ENCODE data around the gene EYA4. TPM values are rescaled to one million over a fixed set of nuclear protein-coding genes. Genes with fewer than 3 reads are reported as not detected.
A peak's percentile ranks its signal among the peaks of the same experiment; 100 is the strongest.
"Not testable (repeated sequence)": the region's sequence is repeated elsewhere in the genome, so short reads cannot be mapped to it uniquely, and the experiment has no call there.

The EYA4 gene
- polyA plus RNA-seq, 5 donors: 5.3 to 10.5 (median 8.6) TPM

DNA sequence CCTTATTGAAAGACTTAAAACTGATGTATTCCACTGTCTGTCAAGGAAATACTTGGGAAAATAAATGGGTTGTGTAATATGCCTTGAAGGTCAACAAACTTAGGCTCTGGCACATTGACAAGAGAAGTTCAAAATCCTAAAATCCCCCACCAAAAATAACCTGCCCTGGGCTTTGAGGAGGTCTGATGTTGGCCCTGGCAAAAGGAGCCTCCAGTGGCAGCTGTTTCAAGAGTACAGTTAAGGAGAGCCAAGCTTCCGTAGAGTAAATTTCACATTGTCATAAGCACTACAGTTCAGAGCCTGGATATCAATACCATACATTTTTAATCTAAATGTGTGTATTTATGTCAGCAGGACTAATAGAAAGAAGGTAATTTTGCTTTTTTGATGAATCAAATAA is 282.7 kb downstream of the EYA4 start:
- DNase-seq: no peak

DNA sequence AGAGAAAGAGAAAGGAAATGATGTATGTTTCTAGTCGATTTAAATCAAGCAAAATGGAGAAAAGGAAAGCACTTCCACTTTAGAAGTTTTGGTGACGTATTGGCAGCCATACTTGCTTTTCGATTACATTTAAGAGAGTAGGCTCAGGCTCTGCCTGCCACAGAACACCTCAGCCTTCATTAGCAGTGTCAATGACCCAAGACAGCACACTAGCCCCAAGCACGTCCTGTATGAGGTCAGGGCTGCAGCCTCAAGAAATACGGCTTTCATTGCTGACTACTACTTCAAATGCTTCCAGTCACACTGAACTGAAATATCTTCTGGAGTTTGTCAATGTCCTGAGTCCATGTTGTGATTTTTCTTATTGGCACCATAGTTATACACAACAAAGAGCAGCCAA is 285.3 kb downstream of the EYA4 start:
- no peak for DNase-seq

DNA sequence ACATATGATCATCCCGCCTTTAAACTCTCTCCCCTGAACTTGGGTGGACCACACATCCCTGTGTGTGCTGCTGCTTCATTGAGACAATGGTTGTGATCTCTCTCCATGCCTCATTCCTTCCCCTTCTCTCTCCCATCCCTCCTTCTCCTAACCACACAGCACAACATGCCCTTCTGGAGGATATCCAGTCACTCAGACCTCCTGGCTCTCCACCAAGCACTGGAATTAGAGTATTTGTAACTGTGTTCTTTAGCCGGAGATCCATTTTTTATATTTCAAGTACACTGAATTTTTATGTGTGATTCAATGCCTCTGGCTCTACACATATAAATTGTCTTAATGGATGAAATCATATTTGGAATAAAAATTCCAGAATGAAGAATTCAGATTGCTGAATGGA is 287.4 kb downstream of the EYA4 start:
- no peak for DNase-seq

DNA sequence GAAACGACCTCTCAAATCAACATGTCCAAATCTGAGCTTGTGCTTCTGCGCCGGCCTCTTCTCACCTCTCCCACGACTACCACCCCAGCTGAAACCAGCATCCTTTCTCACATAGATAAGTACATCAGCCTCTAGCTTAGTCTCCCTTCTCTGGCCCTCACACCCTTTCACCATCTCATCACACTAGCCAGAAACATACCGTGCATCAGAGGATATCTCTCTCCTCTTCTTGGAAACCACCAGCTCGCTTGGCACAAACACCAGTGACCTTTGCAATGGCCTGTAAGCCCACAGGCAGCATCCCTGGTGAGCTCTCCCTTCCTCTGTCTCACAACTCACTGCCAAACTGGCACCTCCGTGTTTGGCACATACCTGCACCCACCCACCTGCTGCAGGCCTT is 291.8 kb downstream of the EYA4 start:
- DNase-seq: no peak

DNA sequence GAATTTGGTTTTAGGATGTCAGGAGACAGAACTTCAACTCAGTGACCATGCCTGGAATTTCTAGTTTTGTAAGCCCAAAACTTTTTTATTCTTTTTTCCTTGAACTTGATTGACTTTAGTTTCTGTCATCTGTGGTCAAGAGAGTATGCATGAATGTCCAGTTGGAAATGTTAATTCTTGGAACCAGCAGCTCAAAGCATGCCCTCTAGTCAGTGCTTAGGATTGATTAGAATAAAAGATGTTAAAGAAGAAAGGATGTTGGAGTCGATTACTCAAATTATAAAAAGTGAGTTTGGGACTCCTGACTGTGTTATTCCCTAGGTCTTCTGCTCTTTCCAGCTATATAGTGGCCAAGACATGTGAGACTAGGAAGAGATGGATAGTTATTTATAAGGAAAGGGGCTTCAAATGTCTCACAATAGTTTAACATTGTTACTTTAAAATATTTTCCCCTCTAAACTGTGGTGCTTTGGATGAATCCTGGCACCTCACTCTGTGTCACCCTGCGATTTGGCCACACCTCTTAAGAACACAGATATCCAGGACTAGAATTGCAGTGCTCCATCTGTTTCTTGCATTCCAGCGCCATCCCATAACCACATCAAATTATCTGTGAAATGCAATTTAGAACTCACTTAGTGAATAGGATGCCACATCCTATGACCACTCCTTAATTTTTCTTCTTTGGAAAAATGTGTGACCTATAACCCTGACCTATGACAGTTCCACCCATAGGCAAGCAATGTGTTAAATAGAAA is 298.5 kb downstream of the EYA4 start:
- no peak for DNase-seq

DNA sequence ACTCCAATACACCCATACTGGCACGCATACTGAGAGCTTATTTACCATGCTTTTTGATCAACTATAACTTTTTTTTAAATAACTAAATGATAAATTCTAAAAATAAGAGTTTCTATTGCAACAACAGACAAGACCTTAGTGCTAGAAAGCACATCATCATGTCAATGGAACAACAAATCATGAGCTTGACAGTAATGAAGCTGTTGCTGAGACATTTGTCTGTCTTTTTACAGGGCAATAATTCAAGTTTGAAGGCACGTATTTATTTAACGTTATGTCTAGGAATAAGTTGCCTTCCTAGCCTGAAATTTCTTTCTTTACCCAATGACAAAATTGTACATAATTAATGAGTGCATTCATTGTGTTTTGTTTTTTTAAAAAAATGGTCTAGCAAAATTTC is 299.2 kb downstream of the EYA4 start:
- no peak for DNase-seq

DNA sequence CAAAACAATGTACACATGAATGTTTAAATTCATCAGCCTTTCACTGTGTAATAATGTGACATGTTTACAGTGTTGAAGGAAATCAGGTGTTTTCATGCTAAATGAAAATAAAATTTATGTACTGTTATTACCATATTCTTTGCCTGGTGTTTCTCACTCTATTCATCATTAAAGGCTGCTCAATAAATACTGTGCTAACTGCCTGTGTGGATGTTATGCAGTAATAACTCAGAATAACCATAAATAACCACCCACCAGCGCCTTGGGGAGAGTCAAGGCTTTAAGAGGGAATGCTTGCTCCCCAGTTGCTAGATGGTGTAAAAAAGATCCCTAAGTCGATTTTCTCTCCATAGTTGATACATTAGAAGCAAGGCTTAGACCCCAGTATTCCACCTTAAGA is 299.9 kb downstream of the EYA4 start:
- DNase-seq: no peak

DNA sequence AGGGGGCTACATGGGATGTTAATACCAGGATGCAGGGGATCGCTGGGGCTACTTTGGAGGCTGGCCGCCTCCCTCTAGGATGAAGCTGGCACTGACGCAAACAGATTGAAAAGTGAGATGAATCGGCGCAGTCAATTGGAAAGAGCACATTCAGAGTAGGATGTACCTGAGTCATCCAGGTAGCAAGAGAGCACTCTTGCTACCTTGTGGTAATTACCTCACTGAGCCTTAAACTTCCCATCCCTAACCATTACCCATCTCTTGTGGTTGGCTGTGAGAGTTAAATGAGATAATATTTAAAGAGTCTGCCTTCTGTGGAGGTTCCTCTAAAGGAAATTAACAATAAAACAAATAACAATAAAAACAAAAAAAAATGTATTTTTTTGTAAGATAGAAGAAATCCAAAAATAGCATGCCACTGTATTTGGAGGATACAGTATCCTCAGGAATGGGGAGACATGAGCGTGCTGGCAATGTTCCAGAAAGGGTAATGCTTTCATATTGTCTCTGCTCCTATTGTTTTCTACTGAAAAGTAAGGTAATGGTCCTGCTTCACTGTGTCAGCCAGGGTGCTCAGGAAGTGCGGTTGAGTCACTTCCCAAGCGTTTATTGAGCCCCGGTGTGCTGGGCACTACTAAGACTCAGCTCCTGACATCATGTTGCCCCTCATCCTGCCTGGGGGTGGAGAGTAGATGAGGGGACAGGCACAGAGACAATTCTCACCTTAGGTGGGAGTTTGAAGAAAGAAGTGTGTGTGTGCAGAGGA is 301.1 kb downstream of the EYA4 start:
- DNase-seq: no peak

DNA sequence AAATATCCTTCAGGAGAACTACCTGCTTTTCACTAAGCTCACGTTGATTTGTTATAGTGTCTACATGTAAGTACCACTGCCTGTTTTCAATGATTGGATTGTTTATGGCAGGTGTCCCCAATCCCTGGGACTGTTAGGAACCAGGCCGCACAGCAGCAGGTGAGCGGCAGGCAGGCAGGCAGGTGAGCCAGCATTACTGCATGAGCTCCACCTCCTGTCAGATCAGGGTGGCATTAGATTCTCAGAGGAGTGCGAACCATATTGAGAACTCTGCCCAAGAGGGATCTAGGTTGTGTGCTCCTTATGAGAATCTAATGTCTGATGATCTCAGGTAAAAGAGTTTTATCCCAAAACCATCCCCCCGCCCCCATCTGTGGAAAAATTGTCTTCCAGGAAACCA is 303.3 kb downstream of the EYA4 start:
- no peak for DNase-seq

DNA sequence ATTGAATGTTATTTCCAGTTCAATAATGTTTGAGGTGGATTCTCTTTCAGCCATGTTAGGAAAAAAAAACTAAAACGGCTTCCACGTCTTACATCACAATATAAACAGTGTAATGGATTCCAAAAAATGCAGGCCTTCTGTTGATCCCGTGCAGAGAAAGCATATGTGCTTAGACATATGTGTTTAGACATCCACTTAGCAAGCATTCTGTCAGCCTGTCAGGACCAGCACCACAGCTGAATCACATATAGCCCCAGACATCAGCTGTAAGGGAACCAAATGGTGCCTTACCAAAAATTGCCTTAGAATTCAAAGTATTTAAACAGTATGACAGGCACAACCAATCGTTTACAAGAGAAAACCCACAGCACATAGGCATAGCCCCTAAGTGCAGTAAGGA is 304.9 kb downstream of the EYA4 start:
- no peak for DNase-seq

DNA sequence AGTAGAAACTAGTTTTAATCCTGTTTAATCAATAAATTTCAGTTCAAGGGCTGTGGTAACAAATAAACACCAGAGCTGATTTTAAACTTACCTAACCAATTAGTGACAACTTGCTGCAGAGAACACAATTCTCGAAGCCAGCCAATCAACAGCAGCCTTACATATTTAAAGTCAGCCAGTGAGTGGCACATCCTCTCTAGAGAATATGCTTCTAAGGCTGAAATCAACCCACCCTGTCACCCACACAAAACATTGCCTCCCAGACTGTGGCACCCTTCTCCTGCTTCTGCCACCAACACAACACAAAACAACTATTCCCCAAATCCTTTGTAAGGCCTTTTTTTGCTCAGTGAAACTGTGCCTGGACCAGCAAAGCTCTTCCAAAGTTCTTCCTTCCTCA is 306.0 kb downstream of the EYA4 start:
- DNase-seq: no peak

DNA sequence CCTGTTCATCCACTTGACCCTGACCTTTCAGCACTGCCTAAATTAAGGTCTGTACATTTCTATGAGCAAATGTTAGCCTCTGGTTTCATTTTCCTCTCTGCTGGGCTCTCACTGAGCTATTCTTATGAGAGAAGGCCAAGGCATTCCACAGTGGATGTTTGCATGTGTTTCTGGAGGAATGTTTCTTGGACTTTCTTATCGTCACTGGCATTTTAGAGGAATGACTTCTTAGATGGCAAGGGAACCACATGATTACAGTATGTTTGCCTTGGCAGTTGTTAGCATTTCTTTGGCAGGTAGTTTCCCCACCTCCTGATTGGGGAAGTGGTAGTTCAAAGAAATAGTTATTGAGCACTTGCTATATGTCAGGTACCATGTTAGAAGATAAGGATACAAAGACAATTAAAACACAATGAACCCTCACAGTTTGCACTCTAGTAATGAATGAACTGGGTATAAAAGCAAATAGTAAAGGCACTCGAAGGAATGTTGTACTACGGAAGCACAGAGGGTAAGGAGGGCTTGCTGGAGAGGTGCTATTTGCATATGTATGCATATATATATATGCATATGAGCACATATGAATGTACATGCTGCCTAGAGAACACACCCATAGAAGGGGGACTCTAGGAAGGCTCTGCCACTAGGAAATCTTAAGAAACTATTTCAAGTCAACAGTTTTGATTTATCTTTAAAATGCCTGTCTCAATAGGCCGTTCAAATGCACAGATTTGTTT is 307.4 kb downstream of the EYA4 start:
- peak; percentile 47 to 57 for DNase-seq

DNA sequence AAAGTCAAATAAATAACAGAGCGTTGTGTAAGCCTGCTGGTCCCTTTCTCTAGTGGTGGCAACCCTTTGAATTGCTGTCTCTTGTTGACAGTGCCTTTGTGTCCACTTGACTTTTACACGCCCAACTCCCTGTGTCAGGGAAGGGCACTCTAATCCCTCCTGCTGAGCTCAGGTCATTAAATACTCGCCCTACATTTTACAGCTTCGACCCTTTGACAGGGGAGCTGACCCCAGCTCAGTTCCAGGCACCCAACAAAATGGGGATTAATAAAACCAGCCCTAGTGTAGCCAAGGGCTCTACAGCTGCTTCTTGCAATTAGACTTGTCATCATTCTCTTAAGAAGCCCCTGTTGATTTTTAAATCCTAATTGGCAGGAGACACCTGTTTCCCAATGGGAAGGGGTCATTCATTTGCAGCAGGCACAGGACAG is 308.2 kb downstream of the EYA4 start:
- DNase-seq: no peak

DNA sequence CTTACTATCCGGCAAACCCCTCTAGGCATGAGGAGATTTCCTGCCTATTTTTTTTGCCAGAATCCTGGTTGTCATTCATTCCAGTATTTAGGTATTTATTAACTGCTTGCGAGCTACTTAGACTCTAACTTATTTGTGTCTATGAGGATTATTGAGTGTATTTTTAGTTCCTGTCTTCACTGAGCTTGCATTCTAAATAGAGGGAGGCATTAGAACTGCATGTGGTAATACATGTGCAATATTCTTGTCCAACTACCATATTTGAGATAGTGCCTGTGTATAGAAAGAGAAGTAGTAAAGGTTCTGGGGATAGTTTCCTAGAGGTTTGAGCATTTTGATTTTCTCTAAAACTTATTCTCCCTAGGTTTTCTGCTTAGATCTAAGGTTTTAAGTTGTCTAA is 308.9 kb downstream of the EYA4 start:
- no peak for DNase-seq

DNA sequence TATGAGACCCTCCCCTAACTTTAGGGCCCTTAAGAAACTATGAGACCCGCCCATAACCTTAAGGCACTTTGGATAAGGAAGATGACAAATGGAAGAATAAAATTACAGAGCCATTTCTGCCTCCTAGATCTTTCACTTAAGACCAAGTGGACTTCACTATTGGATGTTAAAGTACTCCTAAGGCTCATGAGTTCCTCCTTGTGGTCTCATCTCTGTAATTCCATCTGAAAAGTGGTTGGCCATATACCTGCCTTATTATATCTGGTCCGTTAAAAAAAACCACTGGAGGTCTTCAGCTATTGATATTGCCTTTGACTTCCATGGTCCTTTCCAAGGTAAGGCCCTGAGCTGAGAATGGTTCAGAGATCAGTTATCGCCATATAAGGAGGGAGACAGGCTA is 310.3 kb downstream of the EYA4 start:
- no peak for DNase-seq

DNA sequence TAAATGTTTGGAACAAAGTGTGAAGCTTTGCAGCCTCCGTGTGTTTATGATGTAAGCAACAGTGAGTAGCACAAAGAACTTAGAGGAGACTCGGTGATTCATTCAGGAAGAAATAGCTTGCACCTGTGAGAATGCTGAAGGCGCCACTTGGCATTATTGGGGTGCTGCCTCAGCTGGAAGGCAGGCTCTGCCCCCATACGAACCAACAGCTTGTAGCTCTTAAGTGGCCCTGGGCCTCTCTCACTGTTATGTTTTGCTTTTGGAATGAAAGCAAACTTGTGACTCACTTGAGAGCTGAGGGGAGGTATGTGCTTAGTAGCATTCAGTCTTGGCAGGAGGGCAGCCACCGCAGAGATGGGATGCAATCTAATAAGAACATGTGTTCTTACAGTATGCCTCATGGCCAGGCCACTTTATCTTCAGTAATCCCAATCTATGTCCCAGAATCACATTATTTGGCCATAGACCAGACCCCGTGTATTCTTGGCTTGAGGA is 310.7 kb downstream of the EYA4 start:
- peak; percentile 46 to 48 for DNase-seq

DNA sequence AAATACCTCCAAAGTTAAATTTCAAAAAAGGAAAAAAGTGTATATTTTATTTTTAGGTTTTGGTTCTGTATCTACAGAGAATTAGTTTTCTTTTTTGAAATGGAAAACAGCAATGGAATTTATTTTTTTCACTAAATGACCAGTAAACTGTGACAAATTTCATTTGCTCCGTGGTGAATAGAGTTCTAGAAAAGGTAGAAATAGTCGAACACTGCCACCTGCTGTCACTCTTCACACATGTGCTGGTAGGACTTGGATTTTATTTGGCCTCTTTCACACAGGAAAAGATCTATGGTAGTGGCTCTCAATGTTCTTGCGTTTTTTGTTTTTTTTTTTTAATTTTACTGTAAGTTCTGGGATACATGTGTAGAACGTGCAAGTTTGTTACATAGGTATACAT is 312.5 kb downstream of the EYA4 start:
- DNase-seq: peak in 1 of 2 donors; percentile 58

DNA sequence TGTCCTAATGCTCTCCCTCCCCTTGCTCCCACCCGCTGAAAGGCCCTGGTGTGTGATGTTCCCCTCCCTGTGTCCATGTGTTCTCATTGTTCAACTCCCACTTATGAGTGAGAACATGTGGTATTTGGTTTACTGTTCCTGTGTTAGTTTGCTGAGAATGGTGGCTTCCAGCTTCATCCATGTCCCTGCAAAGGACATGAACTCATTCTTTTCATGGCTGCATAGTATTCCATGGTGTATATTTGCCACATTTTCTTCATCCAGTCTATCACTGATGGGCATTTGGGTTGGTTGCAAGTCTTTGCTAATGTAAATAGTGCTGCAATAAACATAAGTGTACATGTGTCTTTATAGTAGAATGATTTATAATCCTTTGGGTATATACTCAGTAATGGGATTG is 313.0 kb downstream of the EYA4 start:
- DNase-seq: not testable (repeated sequence)

DNA sequence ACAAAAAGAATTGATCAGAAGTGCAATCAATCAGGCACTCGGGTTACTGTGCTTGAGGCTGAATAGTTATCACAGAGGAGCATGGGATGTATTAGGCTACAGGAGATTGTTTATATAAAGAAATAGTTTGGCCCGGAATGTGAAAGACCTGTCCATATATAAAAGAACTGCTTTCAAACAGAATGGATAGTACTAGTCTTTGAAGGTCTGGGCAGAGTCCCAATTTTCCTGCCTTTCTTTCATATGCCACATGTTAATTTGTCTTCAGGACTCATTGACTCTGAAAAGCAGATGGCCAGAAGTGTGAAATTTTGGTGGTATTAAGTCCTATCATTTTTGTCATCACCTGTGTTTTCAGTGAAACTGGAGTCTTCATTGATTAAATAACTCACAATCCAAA is 314.5 kb downstream of the EYA4 start:
- no peak for DNase-seq

DNA sequence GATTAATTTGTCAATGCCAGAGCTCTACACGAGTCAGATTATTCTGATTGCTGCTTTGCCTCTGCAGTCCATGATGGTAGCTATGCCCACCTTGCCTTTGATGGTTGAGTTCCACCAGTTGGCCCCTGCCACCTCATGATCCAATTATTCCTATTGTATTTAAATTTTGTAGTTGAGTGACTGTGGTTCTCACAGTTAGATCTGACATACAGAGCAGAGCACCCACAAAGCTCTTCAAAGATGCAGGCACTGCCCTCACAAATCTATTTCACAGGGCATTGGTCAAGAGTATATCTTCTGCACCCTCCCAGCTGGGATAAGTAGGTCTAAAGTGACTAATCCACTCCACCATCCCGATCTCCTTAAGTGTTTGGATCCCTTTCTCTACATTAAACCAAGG is 318.8 kb downstream of the EYA4 start:
- no peak for DNase-seq

DNA sequence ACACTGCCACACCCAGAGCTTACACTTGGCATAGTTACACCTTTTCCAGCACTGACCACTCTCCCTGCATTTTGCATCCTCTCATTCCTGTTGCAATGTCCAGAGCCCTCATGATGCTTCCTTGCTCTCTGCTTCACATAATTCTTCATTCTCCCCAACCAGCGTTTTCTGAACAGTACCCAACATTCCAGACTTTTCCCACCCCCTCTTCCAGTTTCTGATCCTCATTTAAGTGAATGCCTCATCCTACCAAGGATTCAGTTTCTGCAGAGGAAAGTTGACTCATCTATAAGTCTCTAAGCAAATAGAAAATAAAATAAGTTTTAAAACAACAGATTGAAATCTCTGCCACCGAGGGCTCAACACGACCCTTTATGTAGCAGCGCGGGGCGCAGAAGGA is 326.5 kb downstream of the EYA4 start:
- DNase-seq: no peak

All from right lung (tissue), 5 donors.